H1 (cell line): ENCODE measurements around the gene RASEF. TPM values are rescaled to one million over a fixed set of nuclear protein-coding genes. Genes with fewer than 3 reads are reported as not detected.

ENCODE experiments used
- HDAC2 ChIP-seq, 2 experiments: fragments of 300-600 bp in 1 of 2; sonication (generic) in 1 of 2; IDR thresholded peaks; 2 replicates each; pipeline ENCODE4 v1.6.1; 2011 to 2012; ENCODE audit warnings: low read depth in 2 of 2, low read length in 2 of 2, mild to moderate bottlenecking in 2 of 2, moderate library complexity in 2 of 2, borderline replicate concordance in 1 of 2, inconsistent platforms in 1 of 2
- polyA plus RNA-seq, 7 experiments: library from polyadenylated mRNA; depleted of rRNA in 3 of 7; stranded (reverse) in 5 of 7; unstranded in 2 of 7; fragments of >200 nt in 5 of 7; fragments of 200-250 nt in 2 of 7; gene quantifications; 1 replicate in 5 of 7; 2 replicates in 1 of 7; 4 replicates in 1 of 7; pipeline versions ENCODE4 v1.2.1 to v1.2.3, GENCODE V29; 2011 to 2013; ENCODE audit warnings: missing spikeins in 2 of 7, mixed read lengths in 2 of 7
- total RNA-seq: library from RNA; stranded (reverse); fragmentation: NEBNext Ultra II Directional; extraction: Animal tissue kit (Norgen Biotek cat#: 25700); gene quantifications from 2 replicates; pipeline ENCODE4 v1.2.1, GENCODE V29; 2021

Gene RASEF
- total and polyA plus RNA-seq, 2 of the 8 experiments (the other 6 are each of a cell fraction or from before 2014, with no cell fraction given): 1.1 to 4.6 TPM

- TF ChIP-seq HDAC2 (IDR thresholded peaks at IDR 0.05; ENCODE audit: borderline replicate concordance in 1 of 2, low read depth in 2 of 2, low read length in 2 of 2): no peak
- TF ChIP-seq, all 59 proteins: peak for 0
Observed at GRCh38 chr9:83106263-83106662, 43.3 kb upstream of the RASEF start (continued).
